GM12872 (cell line): Measurements from ENCODE around the gene RIMS1.

Source experiments
- CTCF ChIP-seq: IDR thresholded peaks from 3 replicates; pipeline ENCODE4 v1.5.1; 2011; ENCODE audit warnings: low read depth, mild to moderate bottlenecking, low read length, moderate library complexity; ENCODE audit not compliant: insufficient read depth

RIMS1 gene

GRCh38 chr6:71913444-71914234, 27.3 kb downstream of the RIMS1 start:
- TF ChIP-seq CTCF = no peak

GRCh38 chr6:71929047-71929446, 42.7 kb downstream of the RIMS1 start:
- no peak for TF ChIP-seq CTCF

- no peak for TF ChIP-seq CTCF
Measured at GRCh38 chr6:71933881-71934280, 47.5 kb downstream of the RIMS1 start.

GRCh38 chr6:71965404-71965803, 79.1 kb downstream of the RIMS1 start:
- no peak for TF ChIP-seq CTCF

GRCh38 chr6:71967436-71967835, 81.1 kb downstream of the RIMS1 start:
- no peak for TF ChIP-seq CTCF

GRCh38 chr6:71977884-71978283, 91.5 kb downstream of the RIMS1 start:
- no peak for TF ChIP-seq CTCF

GRCh38 chr6:71979911-71980310, 93.6 kb downstream of the RIMS1 start:
- TF ChIP-seq CTCF = no peak
